ENCODE data around the gene PLA1A. TPM values are rescaled to one million over a fixed set of nuclear protein-coding genes. Genes with fewer than 3 reads are reported as not detected.

PLA1A gene
- total and polyA plus RNA-seq, 10 of the 15 experiments (the other 5 are each of a cell fraction or from before 2014, with no cell fraction given) = 2.9 to 106 (median 4.8) TPM

- TF ChIP-seq ASH2L (IDR thresholded peaks at IDR 0.05; ENCODE audit: borderline replicate concordance, low read depth) = no peak
- TF ChIP-seq SMARCA5 (IDR thresholded peaks at IDR 0.05) = 0 out of 2 replicates have a peak, but pooled peaks have one; percentile 54
- 0 out of 2 replicates have a peak, but pooled peaks have one; percentile 30 for TF ChIP-seq WRNIP1 (IDR thresholded peaks at IDR 0.05; ENCODE audit: borderline replicate concordance, low read depth, low read length)
- TF ChIP-seq NFXL1 (IDR thresholded peaks at IDR 0.05; ENCODE audit: borderline replicate concordance) = no peak
- TF ChIP-seq USF2 (IDR thresholded peaks at IDR 0.05; ENCODE audit: borderline replicate concordance, low read depth, low read length) = no peak
- TF ChIP-seq SREBF2 (IDR thresholded peaks at IDR 0.05; ENCODE audit: low read length) = no peak
- TF ChIP-seq MLLT1 (IDR thresholded peaks at IDR 0.05) = peak; percentile 87
- no peak for TF ChIP-seq E2F8 (IDR thresholded peaks at IDR 0.05; ENCODE audit: low read depth, partially characterized antibody)
- no peak for TF ChIP-seq BCLAF1 (IDR thresholded peaks at IDR 0.05)
- TF ChIP-seq IRF4 (IDR thresholded peaks at IDR 0.05; ENCODE audit: low read depth, low read length) = no peak
- TF ChIP-seq POLR2AphosphoS5 (IDR thresholded peaks at IDR 0.05; ENCODE audit: low read length) = peak; percentile 52
- no peak for TF ChIP-seq CREB1 (IDR thresholded peaks at IDR 0.05; ENCODE audit: low read depth)
- TF ChIP-seq KDM1A (IDR thresholded peaks at IDR 0.05; ENCODE audit: borderline replicate concordance) = no peak
- TF ChIP-seq CBFB (IDR thresholded peaks at IDR 0.05; ENCODE audit: low read depth) = 0 out of 2 replicates have a peak, but pooled peaks have one; percentile 16
- no peak for TF ChIP-seq ELK1 (IDR thresholded peaks at IDR 0.05; ENCODE audit: low read depth, low read length)
- no peak for TF ChIP-seq NR2C1 (IDR thresholded peaks at IDR 0.05)
- TF ChIP-seq MYC (IDR thresholded peaks at IDR 0.05; ENCODE audit: insufficient read depth, insufficient read length, insufficient replicate concordance, low read length, severe bottlenecking) = no peak
- TF ChIP-seq HDGF (IDR thresholded peaks at IDR 0.05) = no peak
- TF ChIP-seq EZH2 (IDR thresholded peaks at IDR 0.05; ENCODE audit: borderline replicate concordance, control insufficient read depth, low read depth, low read length) = no peak
- TF ChIP-seq JUNB (IDR thresholded peaks at IDR 0.05) = peak; percentile 60; the same call in 1 of the 2 replicates
- TF ChIP-seq STAT3 (IDR thresholded peaks at IDR 0.05; ENCODE audit: low read depth, low read length) = no peak
- no peak; the same call in 1 of the 2 replicates for TF ChIP-seq FOXM1 (IDR thresholded peaks at IDR 0.05; ENCODE audit: low read depth, low read length)
Measured at GRCh38 chr3:119598410-119599098, 869 bp downstream of the PLA1A start (continued).

All from GM12878 (cell line).